ENCODE results near the gene RNF13. TPM values are rescaled to one million over a fixed set of nuclear protein-coding genes. Genes with fewer than 3 reads are reported as not detected.

Gene RNF13
- total and polyA plus RNA-seq, 2 donors (not counting 3 experiments of a cell fraction or from before 2014, with no cell fraction given) = 16.4 to 27.1 TPM

DNA sequence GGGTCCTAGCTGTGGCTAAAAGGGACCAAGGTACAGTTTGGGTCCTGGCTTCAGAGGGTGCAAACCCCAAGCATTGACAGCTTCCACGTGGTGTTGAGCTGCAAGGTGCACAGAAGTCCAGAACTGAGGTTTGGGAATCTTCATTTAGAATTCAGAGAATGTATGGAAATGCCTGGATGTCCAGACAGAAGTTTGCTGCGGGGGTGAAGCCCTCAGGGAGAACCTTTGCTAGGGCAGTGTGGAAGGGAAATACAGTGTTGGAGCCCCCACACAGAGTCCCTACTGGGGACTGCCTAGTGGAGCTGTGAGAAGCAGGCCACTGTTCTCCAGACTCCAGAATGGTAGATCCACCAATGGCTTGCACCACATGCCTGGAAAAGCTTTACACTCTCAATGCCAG lies 17.9 kb downstream of the RNF13 start:
- no peak for FAIRE-seq

More for the DNA sequence above, 17.9 kb downstream of the RNF13 start:
- TF ChIP-seq MYC (IDR thresholded peaks at IDR 0.05; ENCODE audit: low read depth, low read length) (no peak), JUN (IDR thresholded peaks at IDR 0.05; ENCODE audit: borderline replicate concordance, insufficient read depth, insufficient read length, low read depth) (no peak), POLR2A (IDR thresholded peaks at IDR 0.05; ENCODE audit: low read depth, low read length) (no peak), POLR2AphosphoS5 (IDR thresholded peaks at IDR 0.05; ENCODE audit: insufficient read depth, low read depth, low read length) (no peak), FOS (IDR thresholded peaks at IDR 0.05; ENCODE audit: borderline replicate concordance, insufficient read depth, low read length) (no peak), EZH2 (IDR thresholded peaks at IDR 0.05; ENCODE audit: borderline replicate concordance, low read depth, low read length, severe bottlenecking) (no peak), GATA2 (IDR thresholded peaks at IDR 0.05; ENCODE audit: insufficient read depth, insufficient read length, low read depth, low read length) (no peak)
- TF ChIP-seq, protein P1, sequence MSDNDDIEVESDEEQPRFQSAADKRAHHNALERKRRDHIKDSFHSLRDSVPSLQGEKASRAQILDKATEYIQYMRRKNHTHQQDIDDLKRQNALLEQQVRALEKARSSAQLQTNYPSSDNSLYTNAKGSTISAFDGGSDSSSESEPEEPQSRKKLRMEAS (IDR thresholded peaks at IDR 0.05; ENCODE audit: insufficient read depth, insufficient read length) = no peak
- TF ChIP-seq, protein P2, sequence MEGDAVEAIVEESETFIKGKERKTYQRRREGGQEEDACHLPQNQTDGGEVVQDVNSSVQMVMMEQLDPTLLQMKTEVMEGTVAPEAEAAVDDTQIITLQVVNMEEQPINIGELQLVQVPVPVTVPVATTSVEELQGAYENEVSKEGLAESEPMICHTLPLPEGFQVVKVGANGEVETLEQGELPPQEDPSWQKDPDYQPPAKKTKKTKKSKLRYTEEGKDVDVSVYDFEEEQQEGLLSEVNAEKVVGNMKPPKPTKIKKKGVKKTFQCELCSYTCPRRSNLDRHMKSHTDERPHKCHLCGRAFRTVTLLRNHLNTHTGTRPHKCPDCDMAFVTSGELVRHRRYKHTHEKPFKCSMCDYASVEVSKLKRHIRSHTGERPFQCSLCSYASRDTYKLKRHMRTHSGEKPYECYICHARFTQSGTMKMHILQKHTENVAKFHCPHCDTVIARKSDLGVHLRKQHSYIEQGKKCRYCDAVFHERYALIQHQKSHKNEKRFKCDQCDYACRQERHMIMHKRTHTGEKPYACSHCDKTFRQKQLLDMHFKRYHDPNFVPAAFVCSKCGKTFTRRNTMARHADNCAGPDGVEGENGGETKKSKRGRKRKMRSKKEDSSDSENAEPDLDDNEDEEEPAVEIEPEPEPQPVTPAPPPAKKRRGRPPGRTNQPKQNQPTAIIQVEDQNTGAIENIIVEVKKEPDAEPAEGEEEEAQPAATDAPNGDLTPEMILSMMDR (IDR thresholded peaks at IDR 0.05; ENCODE audit: extremely low read depth in 1 of 2, insufficient read depth in 1 of 2, low read depth in 1 of 2, low read length in 2 of 2) = no peak
- no peaks in the 10 kb centered on the region for H3K36me3 ChIP-seq (ENCODE audit: control insufficient read depth in 2 of 2, extremely low read depth in 1 of 2, insufficient read depth in 2 of 2, low read length in 2 of 2)
- dilution Hi-C loops (cut with MboI; ENCODE audit: extremely low pct_ligation_motif_present, low sequenced_read_pairs) (no loop called here), intact Hi-C loops (cut with micrococcal nuclease) (no loop called here)
- no peaks in the 10 kb centered on the region for H3K9me3 ChIP-seq (replicated peaks; ENCODE audit: control insufficient read depth, insufficient read depth, low read length)
- no peaks in the 10 kb centered on the region for H3K4me1 ChIP-seq (ENCODE audit: control insufficient read depth, extremely low read depth, insufficient read depth, low read length)
- ChIA-PET POLR2A (no interaction called here), CTCF (interaction anchor here (1.1 kb wide), 1 partner anchor 49 kb away, joined by 4 read pairs; no protein-coding TSS in a partner anchor)
- no peak for DNase-seq (ENCODE audit: low read depth, low spot score)
- H4K20me1 ChIP-seq (replicated peaks; ENCODE audit: control insufficient read depth, extremely low read depth, insufficient read depth, low read length) = no peaks in the 10 kb centered on the region
- H3K79me2 ChIP-seq (ENCODE audit: control insufficient read depth, insufficient read depth, low read length) = peaks cover 12% of the 10 kb centered on the region
- no TSS peak for BruUV-seq (replicated peaks)
- no peak overlapping the region for H3K4me2 ChIP-seq (ENCODE audit: insufficient read depth, low read length)
- no peak overlapping the region for H3K4me3 ChIP-seq (replicated peaks in 1 of 3; ENCODE audit: insufficient read depth in 1 of 3, low read depth in 1 of 3, low read length in 3 of 3)
- H3K27ac ChIP-seq (ENCODE audit: insufficient read depth, low read depth, low read length) = no peak overlapping the region
- H2AFZ ChIP-seq (ENCODE audit: low read depth, low read length) = no peak overlapping the region
- no peak overlapping the region for H3K9ac ChIP-seq (replicated peaks; ENCODE audit: extremely low read depth, insufficient read depth, low read length)
- H3K27me3 ChIP-seq (ENCODE audit: control insufficient read depth in 2 of 2, insufficient read depth in 2 of 2, low read length in 2 of 2) = no peaks in the 10 kb centered on the region
- H3K9me1 ChIP-seq (replicated peaks; ENCODE audit: control insufficient read depth, extremely low read depth, insufficient read depth, low read length) = no peaks in the 10 kb centered on the region

Measured in endothelial cell of umbilical vein (primary cell).